GM23248 (cell line): ENCODE measurements around the gene PHLDB1. TPM values are rescaled to one million over a fixed set of nuclear protein-coding genes. Genes with fewer than 3 reads are reported as not detected.
A peak's percentile ranks its signal among the peaks of the same experiment; 100 is the strongest.

Experiments
- DNase-seq: peaks from one replicate; pipeline ENCODE4 v3.0.0-alpha.2; 2015
- H2AFZ ChIP-seq: fragments of 200-600 bp; sonication (generic); 2 replicates; pipeline ENCODE4 v1.6.1; 2016; ENCODE audit warnings: antibody characterized with exemption
- H3F3A ChIP-seq: fragments of 200-600 bp; sonication (generic); 2 replicates; pipeline ENCODE4 v1.6.1; 2016; ENCODE audit warnings: mild to moderate bottlenecking, antibody characterized with exemption, mixed run types; ENCODE audit not compliant: insufficient read depth
- H3K27ac ChIP-seq: fragments of 200-600 bp; sonication (generic); 2 replicates; pipeline ENCODE4 v1.5.1; 2016; ENCODE audit warnings: mild to moderate bottlenecking
- H3K27me3 ChIP-seq: fragments of 200-600 bp; sonication (generic); replicated peaks from 2 replicates; pipeline ENCODE4 v1.6.1; 2016; ENCODE audit warnings: mild to moderate bottlenecking; ENCODE audit not compliant: insufficient read depth
- H3K36me3 ChIP-seq: fragments of 200-600 bp; sonication (generic); 2 replicates; pipeline ENCODE4 v1.6.1; 2016; ENCODE audit warnings: low read depth, mild to moderate bottlenecking
- H3K4me1 ChIP-seq: fragments of 200-600 bp; sonication (generic); 2 replicates; pipeline ENCODE4 v1.6.1; 2016; ENCODE audit warnings: mild to moderate bottlenecking; ENCODE audit not compliant: insufficient read depth
- H3K4me2 ChIP-seq: fragments of 200-600 bp; sonication (generic); one replicate; pipeline ENCODE4 v1.6.1; 2016; ENCODE audit warnings: mild to moderate bottlenecking; ENCODE audit not compliant: unreplicated experiment
- H3K4me3 ChIP-seq: fragments of 200-600 bp; sonication (generic); 2 replicates; pipeline ENCODE4 v1.5.1; 2016; ENCODE audit warnings: mild to moderate bottlenecking
- H3K79me2 ChIP-seq: fragments of 200-600 bp; sonication (generic); 2 replicates; pipeline ENCODE4 v1.6.1; 2016; ENCODE audit warnings: mild to moderate bottlenecking; ENCODE audit not compliant: insufficient read depth
- H3K9ac ChIP-seq: fragments of 200-600 bp; sonication (generic); 2 replicates; pipeline ENCODE4 v1.6.1; 2016; ENCODE audit warnings: mild to moderate bottlenecking
- H3K9me2 ChIP-seq: fragments of 200-600 bp; sonication (generic); 2 replicates; pipeline ENCODE4 v1.6.1; 2016; ENCODE audit warnings: mixed run types, mild to moderate bottlenecking, moderate library complexity; ENCODE audit not compliant: insufficient read depth
- H3K9me3 ChIP-seq: fragments of 200-600 bp; sonication (generic); one replicate; pipeline ENCODE4 v1.6.1; 2017; ENCODE audit warnings: low read depth
- H4K20me1 ChIP-seq: fragments of 200-600 bp; sonication (generic); 2 replicates; pipeline ENCODE4 v1.6.0; 2016; ENCODE audit not compliant: insufficient read depth
- EZH2 ChIP-seq: fragments of 200-600 bp; sonication (generic); IDR thresholded peaks from 2 replicates; pipeline ENCODE4 v1.6.1; 2018; ENCODE audit warnings: antibody characterized with exemption, mild to moderate bottlenecking; ENCODE audit not compliant: insufficient read depth, poor library complexity, severe bottlenecking
- EZH2phosphoT487 ChIP-seq: fragments of 200-600 bp; sonication (generic); IDR thresholded peaks from 2 replicates; pipeline ENCODE4 v1.6.1; 2018; ENCODE audit warnings: antibody characterized with exemption, moderate library complexity, mild to moderate bottlenecking, low read depth; ENCODE audit not compliant: insufficient read depth
- WGBS, 2 experiments: methylation state at CpG; one replicate each; pipeline ENCODE4 v1.1.6; 2015 to 2017; ENCODE audit warnings: low lambda C conversion rate in 2 of 2, low coverage in 1 of 2; ENCODE audit errors: missing lambda C conversion rate in 2 of 2; 5-methylcytosine and 5-hydroxymethylcytosine counted together
- in situ Hi-C: fragments of 300-500 bp; cut with MboI; formaldehyde crosslinking; loops from 2 replicates; pipeline ENCODE4 v1.15.0; 2020
- polyA plus RNA-seq: library from polyadenylated mRNA; unstranded; fragments of >200 nt; fragmentation: Nextera tagmentation; extraction: Ambion mirVana; gene quantifications from 2 replicates; pipeline ENCODE4 v1.2.1, GENCODE V29; 2016
- total RNA-seq: library from RNA; depleted of rRNA; stranded (reverse); fragments of >200 nt; shearing (Covaris generic); gene quantifications from 2 replicates; pipeline ENCODE4 v1.2.3, GENCODE V29; 2014

The PHLDB1 gene
- total and polyA plus RNA-seq, 2 experiments from 2014 or later: 91.7 to 102 TPM

- no peak for DNase-seq
- no peak overlapping the region for H3K4me2 ChIP-seq
- H3K27ac ChIP-seq: no peak overlapping the region
- no peak overlapping the region for H2AFZ ChIP-seq
- WGBS, 2 experiments: 94 to 95% methylated on average over 7 of the region's 7 CpGs
- H3K27me3 ChIP-seq: no peaks in the 10 kb centered on the region
- H3K4me1 ChIP-seq: peaks cover 46% of the 10 kb centered on the region
- TF ChIP-seq EZH2 (no peak), EZH2phosphoT487 (no peak)
- no peak overlapping the region for H3K9ac ChIP-seq
- peaks cover 65% of the 10 kb centered on the region for H3K79me2 ChIP-seq
- peaks cover 16% of the 10 kb centered on the region for H3K36me3 ChIP-seq
- no peaks in the 10 kb centered on the region for H4K20me1 ChIP-seq
- in situ Hi-C loops: no loop called here
- H3F3A ChIP-seq: peaks cover 62% of the 10 kb centered on the region
- no peaks in the 10 kb centered on the region for H3K9me2 ChIP-seq
- H3K9me3 ChIP-seq: no peaks in the 10 kb centered on the region
- no peak overlapping the region for H3K4me3 ChIP-seq
Measured at GRCh38 chr11:118614511-118614910, 7.1 kb downstream of the PHLDB1 start.

- Histone ChIP-seq H3K27me3 (no peaks in the 10 kb centered on the region), H3K27ac (peak overlapping the region; percentile 99), H3K36me3 (peaks cover 16% of the 10 kb centered on the region), H3F3A (peaks cover 71% of the 10 kb centered on the region), H3K9me3 (no peaks in the 10 kb centered on the region), H3K9me2 (no peaks in the 10 kb centered on the region), H3K79me2 (peaks cover 59% of the 10 kb centered on the region), H3K4me3 (no peak overlapping the region), H4K20me1 (no peaks in the 10 kb centered on the region), H3K4me1 (peaks cover 55% of the 10 kb centered on the region), H2AFZ (no peak overlapping the region), H3K9ac (no peak overlapping the region), H3K4me2 (no peak overlapping the region)
- in situ Hi-C loops: no loop called here
- TF ChIP-seq EZH2: no peak
- TF ChIP-seq EZH2phosphoT487: no peak
- DNase-seq: no peak
- WGBS, 2 experiments: 98 to 100% methylated on average over 6 of the region's 6 CpGs
Measured at GRCh38 chr11:118615282-118615975, 8.0 kb downstream of the PHLDB1 start.

GRCh38 chr11:118615976-118616371 lies 8.6 kb downstream of the PHLDB1 start:
- Histone ChIP-seq H3K4me2 (no peak overlapping the region), H3K4me1 (peaks cover 61% of the 10 kb centered on the region), H3K9me3 (no peaks in the 10 kb centered on the region), H3K79me2 (peaks cover 61% of the 10 kb centered on the region), H3F3A (peaks cover 77% of the 10 kb centered on the region), H2AFZ (no peak overlapping the region), H3K27me3 (no peaks in the 10 kb centered on the region), H3K9me2 (no peaks in the 10 kb centered on the region), H3K4me3 (no peak overlapping the region), H3K9ac (0 out of 2 replicates have a peak overlapping the region, but pooled peaks have one; percentile 4), H3K27ac (peak overlapping the region; percentile 99), H4K20me1 (no peaks in the 10 kb centered on the region), H3K36me3 (peaks cover 16% of the 10 kb centered on the region)
- 65 to 68% methylated on average over 5 of the region's 5 CpGs for WGBS, 2 experiments
- in situ Hi-C loops: no loop called here
- no peak for DNase-seq
- TF ChIP-seq EZH2phosphoT487 (no peak), EZH2 (no peak)

GRCh38 chr11:118618115-118618990 lies 10.9 kb downstream of the PHLDB1 start:
- 3 to 4% methylated on average over 11 of the region's 11 CpGs for WGBS, 2 experiments
- Histone ChIP-seq H3K27me3 (no peaks in the 10 kb centered on the region), H3K4me3 (peak overlapping the region; percentile 47), H3K9ac (peak overlapping the region; percentile 86), H3K9me3 (no peaks in the 10 kb centered on the region), H3K9me2 (no peaks in the 10 kb centered on the region), H3K79me2 (peaks cover 58% of the 10 kb centered on the region), H3K27ac (peak overlapping the region; percentile 99), H3K4me2 (peak overlapping the region; percentile 86), H2AFZ (no peak overlapping the region), H4K20me1 (no peaks in the 10 kb centered on the region), H3K4me1 (peaks cover 58% of the 10 kb centered on the region), H3K36me3 (peaks cover 16% of the 10 kb centered on the region), H3F3A (peaks cover 69% of the 10 kb centered on the region)
- in situ Hi-C loops: no loop called here
- no peak for TF ChIP-seq EZH2
- no peak for TF ChIP-seq EZH2phosphoT487
- peak; percentile 87 for DNase-seq
